Spinal cord (tissue), 10 donors: ENCODE measurements around the gene SDR42E2. TPM values are rescaled to one million over a fixed set of nuclear protein-coding genes. Genes with fewer than 3 reads are reported as not detected.

Experiments
- DNase-seq, 6 donors: peaks; one replicate each; pipeline versions ENCODE4 v3.0.0 to v3.0.0-alpha.2; 2013 to 2015; ENCODE audit warnings: low spot score in 6 of 6, low read depth in 4 of 6
- H3K27ac ChIP-seq: one replicate; pipeline ENCODE4 v1.5.1; 2013; ENCODE audit warnings: low read depth, low read length, control low read depth
- H3K27me3 ChIP-seq: one replicate; pipeline ENCODE4 v1.6.1; 2013; ENCODE audit warnings: low read length; ENCODE audit not compliant: control insufficient read depth, insufficient read depth
- H3K36me3 ChIP-seq: one replicate; pipeline ENCODE4 v1.6.1; 2013; ENCODE audit warnings: low read length; ENCODE audit not compliant: control insufficient read depth, insufficient read depth
- H3K4me1 ChIP-seq: one replicate; pipeline ENCODE4 v1.6.1; 2013; ENCODE audit warnings: low read length; ENCODE audit not compliant: control insufficient read depth, insufficient read depth
- H3K4me3 ChIP-seq: one replicate; pipeline ENCODE4 v1.5.1; 2013; ENCODE audit warnings: low read depth, low read length, control low read depth
- H3K9me3 ChIP-seq: one replicate; pipeline ENCODE4 v1.6.1; 2013; ENCODE audit warnings: low read length; ENCODE audit not compliant: control insufficient read depth, insufficient read depth
- WGBS: methylation state at CpG from one replicate; pipeline ENCODE4 v1.1.5; 2013; ENCODE audit warnings: missing lambda C conversion rate; ENCODE audit not compliant: insufficient coverage; 5-methylcytosine and 5-hydroxymethylcytosine counted together
- polyA plus RNA-seq, 2 donors: library from polyadenylated mRNA; unstranded; fragments of 120-200 nt; gene quantifications; one replicate each; pipeline ENCODE4 v1.2.1, GENCODE V29; 2013; ENCODE audit not compliant: insufficient read length in 2 of 2
- total RNA-seq, 2 donors: library from RNA; depleted of rRNA in 1 of 2; stranded (reverse); fragments of 120-200 nt in 1 of 2; fragments of >200 nt in 1 of 2; gene quantifications; one replicate each; pipeline versions ENCODE4 v1.2.3 to v1.2.4, GENCODE V29; 2013 to 2014
- donor health status: healthy.

The SDR42E2 gene
- total and polyA plus RNA-seq, 4 donors = 0.17 to 1.6 (median 1.3) TPM; not detected in 1

DNA sequence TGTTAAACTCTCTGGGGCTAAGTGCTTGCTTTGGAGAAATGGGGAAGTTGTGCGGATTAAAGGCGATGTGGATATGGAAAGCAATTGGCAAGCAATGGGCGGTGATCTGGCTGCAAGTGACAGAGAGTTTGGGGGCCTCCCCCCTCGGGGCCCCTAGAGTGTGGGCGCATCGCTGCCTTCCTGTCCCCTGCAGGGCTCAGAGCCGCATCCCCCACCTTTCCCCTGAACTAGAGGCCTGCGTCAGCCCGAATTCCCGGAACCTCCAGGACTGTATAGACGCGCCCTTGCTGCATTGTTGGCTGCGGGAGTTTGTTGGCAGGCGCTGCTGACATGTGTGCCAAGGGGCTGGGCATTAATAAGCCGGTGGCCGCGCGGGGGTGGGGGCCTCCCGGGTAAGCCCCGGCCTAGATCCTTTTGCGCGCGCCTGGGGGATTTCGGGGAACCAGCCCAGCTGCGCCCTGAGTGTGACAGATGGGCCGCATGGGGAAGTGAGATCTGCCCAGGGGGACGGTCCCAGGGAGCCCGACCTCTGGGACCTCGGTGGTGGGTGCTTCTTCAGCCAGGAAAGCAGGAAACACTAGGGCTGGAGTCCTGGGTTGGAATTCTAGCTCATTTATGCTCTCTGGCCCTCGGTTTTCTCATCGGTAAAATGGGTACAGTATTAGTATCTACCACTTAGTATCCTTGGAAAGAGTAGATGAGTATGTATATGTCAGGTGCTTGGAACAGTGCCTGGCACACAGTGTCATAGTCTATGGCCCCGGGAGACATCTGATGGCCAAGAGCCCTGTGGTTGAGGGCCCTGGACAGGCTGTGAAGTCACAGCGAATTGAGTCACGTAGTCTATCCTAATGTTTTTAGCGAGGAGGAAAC is 44.8 kb downstream of the SDR42E2 start:
- peaks cover 27% of the 10 kb centered on the region for H3K4me1 ChIP-seq
- 8% methylated on average over 34 of the region's 35 CpGs for WGBS
- no peaks in the 10 kb centered on the region for H3K36me3 ChIP-seq
- peak in 4 of 6 donors; percentile 64 to 93 (median 80) for DNase-seq
- H3K4me3 ChIP-seq = peak overlapping the region; percentile 65
- H3K9me3 ChIP-seq = no peaks in the 10 kb centered on the region
- no peaks in the 10 kb centered on the region for H3K27me3 ChIP-seq
- peak overlapping the region; percentile 88 for H3K27ac ChIP-seq

DNA sequence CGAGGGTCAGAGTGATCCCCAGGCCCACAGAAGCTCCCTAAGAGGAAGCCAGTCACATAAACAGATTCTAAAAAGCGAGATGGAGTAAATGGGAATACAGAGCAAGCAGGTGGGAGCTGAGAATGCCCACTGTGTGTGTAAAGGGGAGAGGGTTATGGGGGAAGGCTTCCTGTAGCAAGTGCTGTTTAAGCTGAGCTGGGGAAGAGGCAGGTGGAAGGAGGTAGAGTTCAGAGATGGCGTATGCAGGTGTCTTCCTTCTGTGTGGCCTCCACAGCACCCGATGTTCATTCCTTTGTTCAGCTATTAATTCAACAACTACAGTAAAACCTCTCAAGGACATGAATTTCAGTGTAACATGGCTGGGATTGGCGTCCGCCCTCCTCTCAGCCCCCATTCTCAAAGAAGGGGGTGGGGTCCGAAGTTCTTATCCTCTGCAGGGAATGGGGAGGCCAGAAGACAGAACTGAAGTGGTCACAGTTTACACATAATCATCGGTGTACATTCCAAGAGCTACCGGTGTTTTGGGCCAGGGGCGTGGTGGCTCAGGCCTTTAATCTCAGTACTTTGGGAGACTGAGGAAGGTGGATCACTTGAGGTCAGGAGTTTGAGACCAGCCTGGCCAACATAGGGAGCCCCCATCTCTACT is 45.5 kb downstream of the SDR42E2 start:
- WGBS = 58% methylated on average over 3 of the region's 10 CpGs
- H3K9me3 ChIP-seq = no peaks in the 10 kb centered on the region
- no peak overlapping the region for H3K27ac ChIP-seq
- no peak for DNase-seq
- no peaks in the 10 kb centered on the region for H3K27me3 ChIP-seq
- peaks cover 1% of the 10 kb centered on the region for H3K36me3 ChIP-seq
- peaks cover 27% of the 10 kb centered on the region for H3K4me1 ChIP-seq
- peak overlapping the region; percentile 65 for H3K4me3 ChIP-seq

DNA sequence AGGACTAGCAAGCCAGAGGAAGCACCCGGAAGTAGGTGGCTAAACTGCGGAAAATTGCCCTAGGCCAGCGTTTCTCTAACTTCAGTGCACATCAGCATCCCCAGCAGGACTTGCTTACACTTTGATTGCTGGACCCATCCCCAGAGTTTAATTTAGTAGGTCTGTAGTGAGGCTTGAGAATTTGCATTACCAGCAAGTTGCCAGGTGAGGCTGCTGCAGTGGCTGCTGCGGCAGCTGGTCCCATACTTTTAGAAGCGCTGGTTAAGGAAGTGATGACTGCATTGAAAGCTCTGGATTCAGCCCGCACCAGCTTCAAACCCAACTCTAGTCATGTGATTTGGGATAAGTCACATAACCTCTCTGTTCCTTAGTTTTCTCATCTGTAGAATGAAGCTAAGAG is 48.0 kb downstream of the SDR42E2 start:
- no peak overlapping the region for H3K4me3 ChIP-seq
- H3K9me3 ChIP-seq = no peaks in the 10 kb centered on the region
- no peaks in the 10 kb centered on the region for H3K27me3 ChIP-seq
- H3K27ac ChIP-seq = no peak overlapping the region
- DNase-seq = peak in 1 of 6 donors; percentile 38
- H3K36me3 ChIP-seq = peaks cover 8% of the 10 kb centered on the region
- WGBS = 87% methylated on average over 4 of the region's 6 CpGs
- peaks cover 25% of the 10 kb centered on the region for H3K4me1 ChIP-seq

DNA sequence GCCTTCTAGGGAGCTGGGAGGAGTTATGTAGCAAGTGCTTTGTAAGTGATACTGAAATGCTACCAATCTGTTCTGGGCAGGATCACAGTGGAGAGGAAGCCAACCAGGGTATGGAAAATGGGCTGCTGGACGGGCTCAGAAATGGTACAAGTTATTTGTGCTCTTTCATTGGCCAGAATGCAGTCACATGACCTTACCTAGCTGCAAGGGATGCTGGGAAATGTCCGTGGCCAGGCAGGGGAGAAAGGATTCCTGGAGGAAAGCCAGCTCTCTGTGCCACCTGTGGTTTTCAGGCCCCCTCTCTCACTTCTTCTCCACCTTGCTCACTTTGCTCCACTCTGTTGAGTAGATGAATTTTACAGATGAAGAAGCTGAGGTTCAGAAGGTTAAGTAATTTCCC is 48.5 kb downstream of the SDR42E2 start:
- 100% methylated on average over 1 of the region's 2 CpGs for WGBS
- Histone ChIP-seq H3K4me3 (no peak overlapping the region), H3K27me3 (no peaks in the 10 kb centered on the region), H3K27ac (no peak overlapping the region), H3K36me3 (peaks cover 8% of the 10 kb centered on the region), H3K9me3 (no peaks in the 10 kb centered on the region), H3K4me1 (peaks cover 23% of the 10 kb centered on the region)
- DNase-seq = no peak

DNA sequence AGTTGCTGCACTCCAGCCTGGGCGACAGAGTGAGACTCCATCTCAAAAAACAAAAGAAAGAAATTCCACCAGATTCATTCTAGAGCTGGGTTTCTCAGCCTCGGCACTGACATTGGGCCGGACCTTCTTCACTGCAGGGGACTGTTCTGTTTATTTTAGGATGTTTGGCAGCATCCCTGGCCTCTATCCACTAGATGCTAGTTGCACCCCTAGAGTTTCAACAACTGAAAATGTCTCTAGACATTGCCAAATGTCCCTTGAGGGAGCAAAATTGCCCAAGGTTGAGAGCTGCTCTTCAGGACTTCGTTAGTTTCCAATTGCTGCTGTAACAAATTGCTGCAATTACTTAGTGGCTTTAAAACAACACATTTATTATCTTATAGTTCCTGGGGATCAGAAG is 50.9 kb downstream of the SDR42E2 start:
- H3K4me3 ChIP-seq = no peak overlapping the region
- DNase-seq = no peak
- no peaks in the 10 kb centered on the region for H3K9me3 ChIP-seq
- H3K4me1 ChIP-seq = peaks cover 6% of the 10 kb centered on the region
- peaks cover 12% of the 10 kb centered on the region for H3K36me3 ChIP-seq
- H3K27me3 ChIP-seq = no peaks in the 10 kb centered on the region
- WGBS = no CpG with 5 or more reads among the region's 4 CpGs
- no peak overlapping the region for H3K27ac ChIP-seq

DNA sequence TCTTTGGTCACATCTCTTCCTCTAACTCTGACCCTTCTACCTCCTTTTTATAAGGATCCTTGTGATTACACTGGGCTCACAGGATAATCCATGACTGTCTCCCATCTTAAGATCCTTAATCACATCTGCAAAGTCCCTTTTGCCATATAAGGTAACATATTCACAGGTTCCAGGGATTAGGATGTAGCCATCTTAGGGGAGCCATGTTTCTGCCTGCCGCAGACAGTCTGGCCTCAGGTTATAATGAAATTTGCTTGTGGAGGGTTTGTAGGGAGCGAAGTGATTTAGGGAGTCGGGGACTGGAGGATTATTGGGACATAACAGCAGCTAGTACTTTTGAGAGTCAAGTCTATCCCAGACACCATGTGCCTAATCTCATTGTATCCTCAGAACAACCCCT is 51.5 kb downstream of the SDR42E2 start:
- Histone ChIP-seq H3K4me1 (peaks cover 6% of the 10 kb centered on the region), H3K27ac (no peak overlapping the region), H3K27me3 (no peaks in the 10 kb centered on the region), H3K36me3 (peaks cover 15% of the 10 kb centered on the region), H3K9me3 (no peaks in the 10 kb centered on the region), H3K4me3 (no peak overlapping the region)
- no peak for DNase-seq
- 100% methylated on average over 1 of the region's 3 CpGs for WGBS

DNA sequence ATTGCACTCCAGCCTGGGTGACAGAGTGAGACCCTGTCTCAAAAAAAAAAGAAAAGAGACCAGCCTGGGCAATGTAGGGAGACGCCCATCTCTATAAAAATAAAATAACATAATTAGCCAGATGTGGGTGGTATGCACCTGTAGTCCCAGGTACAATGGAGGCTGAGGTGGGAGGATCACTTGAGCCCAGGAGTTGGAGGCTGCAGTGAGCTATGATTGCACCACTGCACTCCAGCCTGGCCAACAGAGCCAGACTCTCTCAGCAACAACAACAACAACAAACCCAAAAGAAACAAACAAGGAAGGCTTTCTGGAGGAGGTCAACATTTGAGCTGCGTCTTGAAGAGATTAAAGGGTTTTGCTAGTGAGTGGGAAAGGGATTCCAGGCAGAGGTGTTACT is 52.1 kb downstream of the SDR42E2 start:
- no peak for DNase-seq
- H3K4me1 ChIP-seq = peaks cover 6% of the 10 kb centered on the region
- no peak overlapping the region for H3K4me3 ChIP-seq
- H3K27me3 ChIP-seq = no peaks in the 10 kb centered on the region
- H3K9me3 ChIP-seq = no peaks in the 10 kb centered on the region
- no peak overlapping the region for H3K27ac ChIP-seq
- no CpG with 5 or more reads among the region's 2 CpGs for WGBS
- H3K36me3 ChIP-seq = peaks cover 15% of the 10 kb centered on the region

DNA sequence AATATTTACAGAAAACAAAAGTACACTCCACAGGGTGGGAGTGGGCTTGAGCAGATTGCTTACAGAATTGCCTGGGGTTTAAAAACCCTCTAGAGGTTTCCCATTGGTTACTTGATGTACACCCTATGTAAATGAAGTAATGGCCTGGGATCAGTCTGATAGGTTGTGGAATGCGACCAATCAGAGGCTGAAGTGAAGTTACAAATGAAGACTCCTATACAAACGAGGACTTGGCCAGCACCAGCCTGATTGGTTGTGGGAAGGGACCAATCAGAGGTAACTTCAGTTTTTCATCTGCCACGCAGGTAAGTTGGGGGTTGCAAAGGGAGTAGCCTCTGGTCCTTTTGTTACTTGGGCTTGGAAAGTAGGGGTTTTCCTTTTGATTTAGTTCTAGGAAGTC is 52.6 kb downstream of the SDR42E2 start:
- H3K4me1 ChIP-seq = peaks cover 6% of the 10 kb centered on the region
- no peak overlapping the region for H3K4me3 ChIP-seq
- DNase-seq = no peak
- no peaks in the 10 kb centered on the region for H3K9me3 ChIP-seq
- H3K27ac ChIP-seq = no peak overlapping the region
- WGBS = 93% methylated on average over 3 of the region's 3 CpGs
- peaks cover 15% of the 10 kb centered on the region for H3K36me3 ChIP-seq
- no peaks in the 10 kb centered on the region for H3K27me3 ChIP-seq

DNA sequence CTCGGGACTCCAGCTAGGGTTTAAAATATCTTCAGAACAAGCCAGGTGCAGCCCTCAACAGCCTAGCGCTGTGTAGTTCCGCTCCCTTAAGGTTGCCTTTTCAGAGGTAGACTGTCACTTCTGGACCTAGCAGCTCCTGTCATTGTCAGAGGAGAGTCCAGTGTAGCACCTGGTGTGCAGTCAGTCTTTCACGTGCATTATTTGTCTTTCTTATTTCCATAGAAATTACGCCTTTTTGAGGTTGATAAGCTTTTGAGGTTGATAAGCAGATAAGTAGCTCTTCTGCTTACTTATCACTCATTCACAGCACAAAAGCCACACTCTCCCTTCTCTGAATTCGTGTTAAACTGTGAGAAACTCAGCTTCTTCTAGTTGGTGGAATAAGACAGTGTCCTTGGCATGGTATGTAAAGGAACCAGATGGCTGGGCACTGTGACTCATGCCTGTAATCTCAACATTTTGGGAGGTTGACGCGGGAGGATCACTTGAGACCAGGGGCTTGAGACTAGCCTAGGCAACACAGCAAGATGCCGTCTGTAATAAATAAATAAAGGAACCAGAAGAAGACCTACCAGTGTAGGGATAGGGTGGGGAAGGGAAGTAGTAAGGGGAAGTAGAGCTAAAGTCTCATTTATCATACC is 54.0 kb downstream of the SDR42E2 start:
- peak in 1 of 6 donors; percentile 33 for DNase-seq
- 93% methylated on average over 6 of the region's 9 CpGs for WGBS

More for the DNA sequence above, 54.0 kb downstream of the SDR42E2 start:
- no peak overlapping the region for H3K4me3 ChIP-seq
- no peak overlapping the region for H3K27ac ChIP-seq
- H3K36me3 ChIP-seq = peaks cover 19% of the 10 kb centered on the region
- H3K27me3 ChIP-seq = no peaks in the 10 kb centered on the region
- no peaks in the 10 kb centered on the region for H3K9me3 ChIP-seq
- peaks cover 7% of the 10 kb centered on the region for H3K4me1 ChIP-seq
